Measurements from ENCODE around the gene SPOCK2.

SPOCK2 gene

DNA sequence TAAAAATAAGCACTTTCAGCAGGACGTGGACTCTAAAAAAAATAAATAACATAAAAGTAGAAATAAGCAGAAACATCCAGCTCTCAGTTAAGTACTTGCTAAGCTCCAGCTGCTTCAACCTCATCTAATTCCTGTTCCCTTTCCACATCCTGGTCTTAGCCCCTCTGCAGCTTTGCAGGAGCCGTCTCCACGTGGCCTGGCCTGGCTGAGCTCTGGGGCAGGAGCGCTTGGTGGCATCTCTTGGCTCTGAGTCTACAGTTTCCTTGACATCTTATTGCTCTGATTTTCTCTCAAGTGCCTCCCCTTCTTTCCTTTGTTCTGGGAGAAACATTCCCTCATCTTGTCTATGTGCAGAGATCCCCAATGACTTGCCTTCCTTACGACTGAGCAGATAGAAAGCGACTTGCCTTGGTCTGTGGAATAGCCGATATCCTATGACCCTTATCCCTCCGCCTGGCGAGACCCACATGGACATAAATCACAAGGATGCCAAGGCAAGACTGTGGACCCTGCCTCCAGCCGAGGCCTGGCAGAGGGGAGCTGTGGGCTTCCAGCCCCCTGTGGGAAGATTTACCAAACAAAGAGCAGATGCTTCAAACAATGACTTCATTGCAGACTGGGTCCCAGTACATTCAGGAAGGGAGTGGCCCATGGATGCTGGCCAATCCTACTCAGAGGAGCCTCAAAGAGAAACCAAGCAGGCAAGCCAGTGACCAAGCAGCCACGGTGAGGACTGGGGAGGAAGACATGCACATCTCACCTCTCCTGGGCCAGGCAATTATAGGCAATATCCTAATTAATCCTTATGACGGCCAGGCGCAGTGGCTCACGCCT, 61.9 kb downstream of the SPOCK2 start:
- DNase-seq: no peak

DNA sequence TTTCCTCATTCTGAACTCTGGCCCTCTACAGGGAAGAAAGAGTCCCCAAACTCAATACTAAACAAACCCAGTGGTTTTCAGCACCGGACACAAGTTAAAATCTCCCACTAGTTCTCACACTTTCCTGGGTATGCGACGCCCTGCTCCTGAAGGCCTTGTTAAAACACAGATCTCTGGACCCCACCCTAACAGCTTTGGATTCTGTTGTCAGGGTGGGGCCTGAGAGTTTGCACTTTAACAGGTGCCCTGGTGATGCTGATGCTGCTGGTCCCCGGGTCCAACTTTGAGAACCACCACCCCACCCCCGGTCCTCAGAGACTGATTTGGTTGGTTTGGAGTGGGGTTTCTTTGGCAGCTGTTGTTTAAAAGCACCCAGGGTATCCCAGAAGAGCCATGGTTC, 62.5 kb downstream of the SPOCK2 start:
- no peak for DNase-seq

DNA sequence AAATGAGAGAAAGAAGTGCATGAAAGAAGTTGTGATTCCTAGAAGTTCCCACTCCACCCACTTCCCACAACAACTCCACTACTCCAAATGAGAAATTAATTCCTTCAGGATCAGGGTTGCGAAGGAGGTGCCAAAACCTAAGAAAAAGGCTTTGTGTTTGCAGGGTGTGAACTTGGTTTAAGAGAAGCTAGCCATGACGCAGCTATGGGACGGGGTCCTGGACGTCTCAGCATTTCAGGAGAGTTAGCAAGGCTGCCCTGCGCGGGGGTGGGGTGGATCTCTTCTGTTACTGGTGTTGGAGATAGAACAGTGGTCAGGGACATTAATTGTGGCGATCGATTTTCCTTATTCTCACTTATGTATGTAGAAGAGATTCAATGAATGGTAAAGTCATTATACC, 63.0 kb downstream of the SPOCK2 start:
- DNase-seq: no peak

DNA sequence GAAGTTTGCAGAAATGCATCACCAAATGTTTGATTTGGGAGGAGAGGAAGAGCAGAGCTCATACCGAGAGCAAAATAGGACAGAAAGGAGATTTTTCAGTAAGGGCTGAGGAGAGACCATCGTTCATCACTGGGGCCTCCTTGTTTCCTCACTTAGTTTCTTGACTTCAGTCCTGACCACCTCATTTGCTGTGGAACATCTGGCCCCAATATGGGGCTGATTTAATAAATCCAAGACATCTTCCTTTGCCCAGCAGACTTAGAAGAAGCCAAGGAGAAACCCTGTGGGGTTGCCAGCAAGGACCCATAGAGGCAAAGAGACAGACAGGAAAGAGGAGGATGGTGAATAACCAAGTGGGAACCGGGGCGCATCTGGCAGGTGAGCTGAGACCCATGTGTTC, 63.8 kb downstream of the SPOCK2 start:
- no peak for DNase-seq

DNA sequence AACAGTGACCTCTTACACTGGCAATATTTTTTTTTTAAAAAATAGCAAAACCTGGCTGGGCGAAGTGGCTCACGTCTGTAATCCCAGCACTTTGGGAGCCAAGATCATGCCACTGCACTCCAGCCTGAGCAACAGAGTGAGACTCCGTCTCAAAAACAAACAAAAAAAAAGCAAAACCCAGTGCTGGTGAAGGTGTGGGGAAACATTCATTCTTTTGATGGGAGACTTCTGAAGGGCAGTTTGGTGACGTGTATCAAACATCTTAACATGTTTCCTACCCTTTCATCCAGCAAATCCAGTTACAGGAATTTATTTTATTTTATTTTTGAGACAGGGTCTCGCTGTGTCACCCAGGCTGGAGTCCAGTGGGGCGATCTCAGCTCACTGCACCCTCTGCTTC, 66.1 kb downstream of the SPOCK2 start:
- DNase-seq: no peak

DNA sequence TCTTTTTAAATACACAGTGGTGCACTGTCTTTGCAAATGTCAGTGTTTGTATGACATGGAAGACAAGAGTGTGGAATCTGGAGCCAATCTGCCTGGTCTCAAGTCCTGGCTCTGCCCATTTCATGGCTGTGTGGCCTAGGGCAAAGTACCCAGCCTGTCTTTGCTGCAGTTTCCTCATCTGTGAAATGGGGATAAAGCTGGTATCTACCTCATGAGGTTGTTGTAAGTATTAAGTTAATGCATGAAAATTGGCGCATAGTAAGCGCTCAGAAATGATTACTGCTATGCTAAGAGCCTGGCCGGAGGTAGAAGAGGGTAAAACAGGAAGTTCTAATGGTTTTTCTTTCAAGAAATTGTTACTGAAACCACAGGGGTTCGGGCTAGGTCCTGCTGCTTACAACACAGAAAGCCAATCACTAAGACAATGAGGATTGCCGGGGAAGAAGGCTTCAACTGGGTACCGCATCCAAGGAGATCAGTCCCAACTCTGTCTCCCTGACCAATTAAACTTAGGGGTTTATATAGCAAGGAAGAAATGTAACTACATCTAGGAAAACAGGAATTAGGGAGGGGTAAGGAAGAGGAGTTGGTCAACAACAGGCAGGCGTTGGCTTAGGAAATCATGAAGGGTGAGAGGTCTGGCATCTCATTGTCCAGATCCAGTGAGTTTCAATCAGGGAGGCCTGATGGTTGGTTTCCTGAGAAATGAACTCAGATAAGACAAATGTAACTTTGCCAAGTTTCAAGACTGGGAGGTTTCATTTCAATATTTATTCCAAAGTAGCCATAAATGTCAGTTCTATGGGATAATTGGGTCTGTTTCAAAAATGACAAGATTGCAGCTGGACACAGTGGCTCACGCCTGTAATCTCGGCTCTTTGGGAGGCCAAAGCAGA, 67.2 kb downstream of the SPOCK2 start:
- DNase-seq: no peak

DNA sequence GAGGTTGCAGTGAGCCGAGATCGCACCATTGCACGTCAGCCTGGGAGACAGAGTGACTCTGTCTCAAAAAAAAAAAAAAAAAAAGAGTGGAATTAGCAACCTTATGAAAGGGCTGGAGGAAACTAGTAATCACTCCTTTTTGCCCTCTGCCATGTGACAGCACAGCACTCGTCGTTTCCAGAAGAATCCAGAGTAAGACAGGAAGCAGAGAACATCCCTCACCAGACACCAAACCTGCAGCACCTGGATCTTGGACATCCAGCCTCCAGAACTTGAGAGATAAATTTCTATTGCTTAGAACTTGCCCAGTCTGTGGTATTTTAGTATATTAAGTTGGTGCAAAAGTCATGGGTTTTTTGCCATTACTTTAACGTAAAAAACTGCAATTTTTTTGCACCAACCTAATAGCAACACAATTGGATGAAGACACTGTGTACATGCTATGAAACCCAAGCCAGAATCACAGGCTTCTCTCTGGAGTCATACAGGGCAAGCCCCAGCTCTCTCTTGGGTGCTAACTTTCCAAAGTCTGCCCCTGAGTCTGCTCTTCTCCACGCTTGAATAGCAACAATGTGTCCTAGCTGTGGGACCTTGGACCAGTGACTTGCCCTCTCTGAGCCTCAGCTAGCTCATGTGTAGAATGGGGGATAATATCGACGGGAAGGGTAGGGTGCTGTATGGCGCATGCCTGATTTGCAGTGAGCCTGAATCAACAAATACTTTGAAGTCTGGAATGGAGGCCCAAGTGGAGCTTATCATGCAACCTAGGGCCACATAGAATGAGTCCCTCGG, 69.1 kb downstream of the SPOCK2 start:
- DNase-seq: no peak

DNA sequence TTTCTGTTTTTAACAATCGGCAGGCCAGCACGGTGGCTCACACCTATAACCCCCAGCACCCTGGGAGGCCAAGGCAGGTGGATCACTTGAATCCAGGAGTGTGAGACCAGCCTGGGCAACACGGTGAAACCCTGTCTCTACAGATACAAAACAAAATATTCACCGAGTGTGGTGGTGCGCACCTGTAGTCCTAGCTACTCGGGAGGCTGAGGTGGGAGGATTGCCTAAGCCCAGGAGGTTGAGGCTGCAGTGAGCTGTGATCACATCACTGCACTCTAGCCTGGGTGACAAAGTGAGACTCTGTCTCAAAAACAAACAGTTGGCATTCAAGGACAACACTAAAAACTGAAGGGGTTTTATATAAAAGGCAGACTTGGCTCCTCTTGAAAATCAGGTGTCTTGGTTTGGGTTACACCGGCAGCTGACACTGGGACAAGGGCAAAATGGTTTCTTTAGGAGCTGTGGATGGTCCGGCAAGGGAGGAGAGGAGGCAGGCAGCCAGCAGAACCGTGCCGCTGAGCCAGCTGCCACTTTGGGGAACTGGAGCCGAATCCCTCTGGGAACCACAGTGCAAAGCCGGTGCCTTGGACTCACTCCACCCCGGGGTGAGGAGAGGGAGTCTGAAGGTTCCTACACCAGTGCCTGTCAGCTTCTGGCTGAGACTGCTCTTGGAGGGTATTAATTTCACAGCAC, 71.6 kb downstream of the SPOCK2 start:
- no peak for DNase-seq

DNA sequence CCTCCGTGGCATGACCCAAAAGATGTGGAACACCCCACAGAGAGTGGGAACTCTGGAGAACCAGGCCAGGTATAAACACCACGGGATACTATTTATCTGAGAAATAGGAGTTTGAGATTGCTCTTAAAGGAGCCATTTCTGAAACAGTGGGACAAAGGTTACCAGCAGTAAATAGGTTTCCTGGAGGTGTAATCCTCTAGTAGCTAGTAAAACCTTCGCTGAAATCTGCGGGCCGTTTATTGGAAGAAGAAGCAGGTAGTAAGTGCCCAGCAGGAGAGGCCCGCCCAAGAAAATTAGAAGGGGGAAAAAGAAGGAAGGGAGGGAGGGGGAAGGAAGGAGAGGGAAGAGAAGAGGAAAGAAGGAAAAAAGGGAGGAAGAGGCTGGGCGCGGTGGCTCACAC, 72.5 kb downstream of the SPOCK2 start:
- no peak for DNase-seq

DNA sequence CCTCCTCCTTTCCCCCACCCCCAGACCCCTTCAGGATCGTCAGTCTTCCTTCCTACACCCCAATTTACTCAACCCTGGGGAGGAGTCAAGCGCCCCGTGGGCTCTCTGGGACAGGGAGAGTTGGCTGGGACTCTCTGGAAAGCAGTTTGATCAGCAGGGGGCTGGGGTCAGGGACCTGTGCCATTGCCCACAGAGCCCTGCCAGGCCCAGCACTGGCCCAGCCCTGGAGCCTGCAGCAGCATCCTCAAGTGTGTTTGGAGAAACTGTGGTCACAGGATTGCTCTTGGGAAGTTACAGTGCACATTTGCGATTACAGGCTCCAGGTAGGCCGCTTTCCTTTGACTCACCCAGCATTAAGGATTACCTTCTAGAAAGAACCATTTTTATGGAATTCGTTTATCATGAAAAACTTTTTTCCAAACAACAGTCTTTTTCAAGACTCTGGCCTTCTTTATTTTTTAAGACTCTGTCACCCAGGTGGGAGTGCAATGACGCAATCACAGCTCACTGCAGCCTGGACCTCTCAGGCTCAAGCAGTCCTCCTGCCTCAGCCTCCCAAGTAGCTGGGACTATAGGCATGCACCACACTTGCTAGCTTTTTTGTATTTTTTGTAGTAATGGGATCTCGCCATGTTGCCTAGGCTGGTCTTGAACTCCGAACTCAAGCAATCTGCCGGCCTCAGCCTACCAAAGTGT, 73.4 kb downstream of the SPOCK2 start:
- DNase-seq: no peak

DNA sequence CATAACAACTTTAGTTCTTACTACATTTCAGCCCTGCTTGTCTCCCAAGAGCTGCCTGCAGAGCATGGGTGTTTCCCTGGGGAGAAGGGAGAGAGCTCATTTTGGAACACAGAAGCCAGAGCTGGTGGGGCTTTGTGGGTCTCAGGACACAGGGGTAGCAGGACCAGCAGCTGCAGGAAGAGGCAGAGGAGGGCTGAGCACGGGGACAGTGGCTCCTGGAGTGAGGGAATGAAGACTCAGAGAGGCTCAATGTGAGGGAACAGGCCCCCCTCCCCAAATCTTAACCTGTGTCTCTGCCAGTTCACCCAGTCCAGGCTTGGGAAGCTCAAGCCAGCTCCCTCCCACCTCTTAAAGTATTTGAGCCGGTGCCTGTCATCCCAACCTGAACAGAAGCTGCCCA, 74.2 kb downstream of the SPOCK2 start:
- DNase-seq: no peak

DNA sequence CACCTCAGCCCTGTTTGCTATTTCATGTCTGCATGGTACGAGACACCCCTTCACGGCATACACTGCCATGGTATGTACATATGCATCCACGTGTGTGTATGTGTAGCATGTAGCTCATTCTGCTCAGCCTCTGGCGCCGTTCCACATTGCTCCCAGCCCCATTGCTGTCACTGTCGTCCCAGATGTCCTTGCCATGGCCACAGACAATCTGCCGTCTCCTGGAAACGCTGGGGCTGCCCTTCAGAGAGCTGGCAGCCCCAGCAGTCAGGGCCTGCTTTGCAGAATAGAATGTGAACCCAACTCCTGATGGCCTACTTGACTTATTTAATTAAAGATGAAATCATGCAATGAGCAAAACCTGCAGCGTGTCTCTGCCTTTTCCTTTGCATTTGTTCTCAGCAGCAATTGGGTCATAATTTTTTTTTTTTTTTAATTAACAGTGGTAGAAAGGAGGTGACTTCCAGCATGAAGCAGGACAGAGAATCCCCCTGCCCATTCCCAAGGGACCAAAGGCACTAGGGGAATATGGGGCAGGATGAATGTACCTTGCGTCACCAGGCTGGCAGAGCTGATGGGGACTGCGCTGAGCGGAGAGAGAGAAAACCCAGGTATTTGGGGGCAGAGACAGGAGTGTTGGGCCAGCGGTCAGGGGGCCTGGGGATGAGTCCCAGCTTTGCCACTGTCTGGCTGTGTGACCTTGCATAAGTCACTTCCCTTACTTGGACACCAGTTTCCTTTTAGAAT, 75.0 kb downstream of the SPOCK2 start:
- no peak for DNase-seq

DNA sequence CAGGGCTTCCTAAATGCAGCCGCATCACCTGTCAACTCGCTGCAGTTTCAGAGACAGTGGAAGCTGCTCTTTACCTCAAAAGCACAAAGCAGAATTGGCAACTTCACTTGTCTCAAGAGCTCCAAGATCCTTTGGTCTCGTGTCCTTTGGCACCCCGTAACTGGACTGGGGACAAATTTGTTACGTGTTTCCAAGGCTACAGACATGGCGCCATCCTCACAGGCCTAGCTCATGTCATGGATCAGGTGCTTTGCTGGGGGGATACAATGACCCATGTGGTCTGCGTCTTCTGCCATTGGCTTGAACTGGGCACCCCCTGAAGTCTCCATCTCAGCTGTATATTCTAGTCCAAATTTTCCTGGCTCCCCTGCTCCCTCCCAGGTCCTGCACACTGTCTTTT, 75.6 kb downstream of the SPOCK2 start:
- no peak for DNase-seq

DNA sequence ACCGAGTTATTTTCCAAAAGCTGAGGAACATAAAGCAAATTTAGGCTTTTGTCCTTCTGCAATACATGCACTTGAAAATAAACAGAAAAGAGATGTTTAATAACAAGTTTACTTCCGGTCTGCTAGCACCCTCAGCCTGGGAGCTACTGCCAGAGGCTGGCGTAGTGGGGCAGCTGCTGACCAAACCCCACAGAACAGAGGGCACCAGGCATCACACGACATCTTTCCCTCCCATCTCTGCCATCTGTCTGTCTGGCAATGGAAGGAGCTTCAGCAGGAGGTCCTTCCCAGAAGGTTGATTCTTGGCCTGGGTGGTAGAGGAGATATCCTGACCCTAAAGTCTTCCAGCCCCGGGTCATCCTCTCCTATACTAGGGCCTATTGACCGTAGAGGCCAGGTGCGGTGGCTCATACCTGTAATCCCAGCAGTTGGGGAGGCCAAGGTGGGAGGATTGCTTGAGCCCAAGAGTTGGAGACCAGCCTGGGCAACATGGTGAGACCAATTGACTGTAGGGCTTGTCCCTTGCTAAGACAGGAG, 76.3 kb downstream of the SPOCK2 start:
- DNase-seq: no peak

DNA sequence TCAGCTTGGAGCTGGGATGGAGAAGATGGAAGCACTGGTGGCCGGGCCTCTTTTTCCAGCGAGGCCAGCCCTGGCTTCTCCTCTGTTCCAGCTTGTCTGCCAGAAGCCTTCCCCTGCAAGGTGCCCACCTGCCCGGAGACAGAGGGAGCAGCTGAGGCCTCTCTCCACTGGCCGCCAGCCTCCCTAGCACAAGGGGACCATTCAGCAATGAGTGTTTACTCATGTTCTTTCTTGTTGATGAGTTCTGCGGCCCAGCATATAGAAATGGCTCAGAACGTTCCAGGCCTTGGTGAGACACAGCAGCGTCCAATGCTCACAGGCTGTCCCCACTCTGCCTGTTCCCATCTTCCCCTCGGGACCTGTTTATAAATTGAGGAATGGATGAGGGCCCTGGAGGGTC, 76.9 kb downstream of the SPOCK2 start:
- no peak for DNase-seq

DNA sequence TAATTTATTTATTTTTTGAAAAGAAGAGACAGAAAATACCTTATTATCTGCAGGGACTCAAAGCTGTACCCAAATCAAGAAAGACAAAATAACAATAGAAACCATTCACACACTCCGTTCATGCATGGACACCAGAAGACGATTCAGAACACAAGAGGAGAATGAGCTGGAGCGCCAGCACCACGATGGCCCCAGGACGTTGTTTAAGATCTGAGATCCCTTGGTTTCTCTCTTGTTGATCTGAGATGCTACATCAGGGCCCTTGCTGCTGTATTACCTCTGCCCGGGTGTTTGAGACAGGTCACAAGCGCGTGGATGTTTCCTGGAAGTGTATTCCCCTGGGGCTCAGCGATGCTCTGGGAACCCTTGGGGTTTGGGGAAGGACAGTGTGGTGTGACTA, 77.3 kb downstream of the SPOCK2 start:
- no peak for DNase-seq

DNA sequence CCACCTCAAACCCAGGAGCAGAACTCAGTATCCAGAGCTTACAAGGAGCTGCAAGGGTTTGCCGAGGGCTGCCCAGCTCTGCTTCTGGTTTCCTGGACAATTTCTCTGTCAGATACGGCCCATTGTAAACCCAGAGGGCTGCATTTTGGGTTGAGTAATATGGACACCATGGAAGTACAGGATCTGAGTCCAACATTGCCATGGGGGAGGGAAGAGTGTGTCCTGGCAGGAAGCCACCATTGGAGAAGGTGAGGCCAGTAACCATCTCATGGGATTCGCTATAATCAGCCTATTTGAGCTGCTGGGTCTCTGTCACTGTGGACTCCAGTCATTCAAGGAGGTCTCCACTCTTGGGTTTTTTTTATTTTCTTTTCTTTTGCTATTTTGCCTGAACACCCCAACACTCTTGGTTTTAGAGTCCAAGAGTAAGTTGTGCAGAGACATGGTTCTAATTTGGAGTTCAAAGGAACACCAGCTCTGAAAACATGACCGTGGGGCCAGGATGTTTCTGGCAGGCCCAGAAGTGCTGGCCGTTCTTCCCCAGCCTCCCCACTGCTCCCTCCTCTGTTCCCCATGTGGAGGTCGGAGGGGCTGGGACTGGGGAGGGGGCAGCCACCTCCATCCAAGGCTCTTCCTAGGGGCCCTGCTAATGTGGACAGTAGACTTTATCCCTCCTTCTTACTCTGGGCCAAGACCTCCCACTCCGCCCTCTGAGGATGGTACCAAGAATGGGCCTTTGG, 77.9 kb downstream of the SPOCK2 start:
- DNase-seq: no peak

DNA sequence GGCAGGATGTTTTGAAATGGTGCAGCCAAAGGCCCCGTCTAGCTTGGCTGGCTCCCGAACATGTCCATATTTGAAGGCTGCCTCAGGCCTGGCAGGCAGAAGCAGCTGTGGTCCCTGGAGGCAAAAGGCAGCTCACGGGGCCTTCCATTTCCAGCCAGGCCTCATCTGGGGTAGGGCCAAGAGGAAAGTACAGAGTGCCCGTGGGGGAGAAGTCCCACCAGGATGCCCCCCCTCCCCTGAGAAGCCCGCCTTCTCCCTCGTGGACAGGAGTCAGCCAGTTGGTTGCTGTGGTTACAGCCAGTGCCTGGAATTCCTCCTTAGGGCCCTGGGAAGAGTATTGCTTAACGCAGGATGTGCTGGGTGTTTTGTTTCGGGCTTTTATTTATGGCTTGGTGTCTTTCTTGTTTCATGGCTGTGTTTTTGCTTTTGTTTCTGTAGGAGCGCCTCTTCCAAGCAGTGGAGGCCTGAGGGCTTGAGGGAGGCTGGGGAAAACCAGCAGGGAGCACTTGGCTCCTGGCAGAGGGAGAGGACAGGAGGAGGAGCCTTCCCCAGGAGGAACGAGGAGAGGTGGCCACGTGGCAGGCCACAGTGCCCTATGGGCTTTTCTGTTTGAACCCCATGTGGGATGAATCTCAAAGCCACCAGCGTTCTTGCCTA, 78.8 kb downstream of the SPOCK2 start:
- peak; percentile 85 for DNase-seq

DNA sequence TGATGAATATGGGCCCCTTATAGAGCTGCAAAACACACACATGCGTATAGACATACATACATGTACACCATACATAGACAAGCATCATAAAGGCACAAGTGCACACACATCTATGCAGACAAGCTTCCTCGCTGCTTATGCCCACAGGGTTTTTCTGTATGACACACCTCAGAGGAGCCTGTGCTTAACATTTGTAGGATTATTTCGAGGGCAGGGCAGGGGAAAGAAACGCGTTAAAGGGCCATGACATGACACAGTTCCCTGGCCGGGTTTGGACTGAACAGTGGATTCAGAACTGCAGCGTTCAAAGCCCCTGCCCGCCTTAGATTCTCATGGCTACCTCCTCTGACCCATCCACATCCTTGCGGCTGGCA, 79.3 kb downstream of the SPOCK2 start:
- no peak for DNase-seq

Data from T1000 (cell line).